ENCODE measurements around the gene TEKTIP1.
"Not testable (repeated sequence)": the region's sequence is repeated elsewhere in the genome, so short reads cannot be mapped to it uniquely, and the experiment has no call there.

TEKTIP1 gene

GRCh38 chr19:3528080-3528479 lies 10.9 kb upstream of the TEKTIP1 start:
- POLR2A ChIA-PET: no interaction called here
- DNase-seq (ENCODE audit: extremely low spot score): no peak
- CTCF ChIA-PET: no interaction called here
- no peak for TF ChIP-seq CTBP1 (IDR thresholded peaks at IDR 0.05; ENCODE audit: borderline replicate concordance)
- TF ChIP-seq L3MBTL2 (conservative IDR thresholded peaks at IDR 0.05): no peak
- TF ChIP-seq TARDBP (IDR thresholded peaks at IDR 0.05): no peak
- TF ChIP-seq ARNT (IDR thresholded peaks at IDR 0.05): no peak
- no peak for TF ChIP-seq BHLHE40 (IDR thresholded peaks at IDR 0.05; ENCODE audit: borderline replicate concordance)
- TF ChIP-seq ELF4 (IDR thresholded peaks at IDR 0.05): no peak
- TF ChIP-seq NFRKB (IDR thresholded peaks at IDR 0.05): no peak
- no peak for TF ChIP-seq FOXA1 (IDR thresholded peaks at IDR 0.05)
- TF ChIP-seq ZNF384 (IDR thresholded peaks at IDR 0.05): no peak
- TF ChIP-seq SP1 (IDR thresholded peaks at IDR 0.05): no peak
- TF ChIP-seq HDGF (IDR thresholded peaks at IDR 0.05; ENCODE audit: borderline replicate concordance): no peak
- no peak for TF ChIP-seq SUZ12 (IDR thresholded peaks at IDR 0.05)
- no peak for TF ChIP-seq PKNOX1 (IDR thresholded peaks at IDR 0.05)
- TF ChIP-seq FOXK2 (IDR thresholded peaks at IDR 0.05): no peak
- TF ChIP-seq LEF1 (IDR thresholded peaks at IDR 0.05; ENCODE audit: borderline replicate concordance): no peak
- no peak for TF ChIP-seq FOXM1 (IDR thresholded peaks at IDR 0.05; ENCODE audit: borderline replicate concordance)

GRCh38 chr19:3528539-3529211 lies 10.3 kb upstream of the TEKTIP1 start:
- no peak; the same call in 1 of the 2 replicates for TF ChIP-seq TARDBP (IDR thresholded peaks at IDR 0.05)
- no peak for TF ChIP-seq FOXK2 (IDR thresholded peaks at IDR 0.05)
- no peak for TF ChIP-seq LEF1 (IDR thresholded peaks at IDR 0.05; ENCODE audit: borderline replicate concordance)
- TF ChIP-seq ARNT (IDR thresholded peaks at IDR 0.05): no peak
- TF ChIP-seq HDGF (IDR thresholded peaks at IDR 0.05; ENCODE audit: borderline replicate concordance): no peak
- TF ChIP-seq PKNOX1 (IDR thresholded peaks at IDR 0.05): no peak
- TF ChIP-seq BHLHE40 (IDR thresholded peaks at IDR 0.05; ENCODE audit: borderline replicate concordance): no peak
- no peak for TF ChIP-seq SP1 (IDR thresholded peaks at IDR 0.05)
- no peak for TF ChIP-seq FOXA1 (IDR thresholded peaks at IDR 0.05)
- TF ChIP-seq FOXM1 (IDR thresholded peaks at IDR 0.05; ENCODE audit: borderline replicate concordance): no peak
- no peak for TF ChIP-seq ZNF384 (IDR thresholded peaks at IDR 0.05)
- no peak for TF ChIP-seq SUZ12 (IDR thresholded peaks at IDR 0.05)
- TF ChIP-seq NFRKB (IDR thresholded peaks at IDR 0.05): no peak
- TF ChIP-seq CTBP1 (IDR thresholded peaks at IDR 0.05; ENCODE audit: borderline replicate concordance): no peak
- TF ChIP-seq L3MBTL2 (conservative IDR thresholded peaks at IDR 0.05): no peak
- no peak for TF ChIP-seq ELF4 (IDR thresholded peaks at IDR 0.05)
- POLR2A ChIA-PET: no interaction called here
- CTCF ChIA-PET: no interaction called here
- DNase-seq (ENCODE audit: extremely low spot score): no peak

GRCh38 chr19:3529299-3529698 lies 9.7 kb upstream of the TEKTIP1 start:
- POLR2A ChIA-PET; DNase-seq (ENCODE audit: extremely low spot score); CTCF ChIA-PET: not testable (repeated sequence)

- POLR2A ChIA-PET: no interaction called here
- CTCF ChIA-PET: no interaction called here
- no peak for DNase-seq (ENCODE audit: extremely low spot score)
- no peak for TF ChIP-seq FOXK2 (IDR thresholded peaks at IDR 0.05)
- TF ChIP-seq ELF4 (IDR thresholded peaks at IDR 0.05): no peak
- no peak for TF ChIP-seq FOXA1 (IDR thresholded peaks at IDR 0.05)
- no peak for TF ChIP-seq ZNF384 (IDR thresholded peaks at IDR 0.05)
- TF ChIP-seq SP1 (IDR thresholded peaks at IDR 0.05): no peak
- TF ChIP-seq ARNT (IDR thresholded peaks at IDR 0.05): no peak
- no peak for TF ChIP-seq PKNOX1 (IDR thresholded peaks at IDR 0.05)
- TF ChIP-seq FOXM1 (IDR thresholded peaks at IDR 0.05; ENCODE audit: borderline replicate concordance): no peak
- TF ChIP-seq L3MBTL2 (conservative IDR thresholded peaks at IDR 0.05): no peak
These were observed 8.6 kb upstream of the TEKTIP1 start for GRCh38 chr19:3530389-3530788.

- ChIA-PET POLR2A (no interaction called here), CTCF (interaction anchor here (0.5 kb wide), 1 partner anchor 286 kb away, joined by 3 read pairs; no protein-coding TSS in a partner anchor)
- DNase-seq (ENCODE audit: extremely low spot score): no peak
These were observed 7.3 kb upstream of the TEKTIP1 start for GRCh38 chr19:3531716-3532115.

More at GRCh38 chr19:3531716-3532115, 7.3 kb upstream of the TEKTIP1 start:
- no peak for TF ChIP-seq FOXA1 (IDR thresholded peaks at IDR 0.05)
- TF ChIP-seq ELF4 (IDR thresholded peaks at IDR 0.05): no peak
- TF ChIP-seq BHLHE40 (IDR thresholded peaks at IDR 0.05; ENCODE audit: borderline replicate concordance): no peak
- no peak for TF ChIP-seq FOXM1 (IDR thresholded peaks at IDR 0.05; ENCODE audit: borderline replicate concordance)
- no peak for TF ChIP-seq FOXK2 (IDR thresholded peaks at IDR 0.05)
- no peak for TF ChIP-seq SUZ12 (IDR thresholded peaks at IDR 0.05)
- no peak for TF ChIP-seq TARDBP (IDR thresholded peaks at IDR 0.05)
- TF ChIP-seq ARNT (IDR thresholded peaks at IDR 0.05): no peak
- no peak for TF ChIP-seq CTBP1 (IDR thresholded peaks at IDR 0.05; ENCODE audit: borderline replicate concordance)
- no peak for TF ChIP-seq NFRKB (IDR thresholded peaks at IDR 0.05)
- TF ChIP-seq HDGF (IDR thresholded peaks at IDR 0.05; ENCODE audit: borderline replicate concordance): no peak
- no peak for TF ChIP-seq L3MBTL2 (conservative IDR thresholded peaks at IDR 0.05)
- TF ChIP-seq ZNF384 (IDR thresholded peaks at IDR 0.05): no peak
- TF ChIP-seq LEF1 (IDR thresholded peaks at IDR 0.05; ENCODE audit: borderline replicate concordance): no peak
- TF ChIP-seq PKNOX1 (IDR thresholded peaks at IDR 0.05): no peak

Data from HEK293T (cell line).